SK-N-SH (cell line): ENCODE results near the gene FRYL.

ENCODE experiments used
- FOXJ3 ChIP-seq: sonication (generic); formaldehyde crosslinking; IDR thresholded peaks from 2 replicates; pipeline ENCODE4 v1.5.1; 2020; ENCODE audit warnings: mild to moderate bottlenecking, missing genetic modification reagents
- GATA2 ChIP-seq: sonication (generic); formaldehyde crosslinking; IDR thresholded peaks from 2 replicates; pipeline ENCODE4 v1.5.0; 2020; ENCODE audit warnings: mild to moderate bottlenecking, missing genetic modification reagents
- NFIC ChIP-seq: IDR thresholded peaks from 2 replicates; pipeline ENCODE4 v1.4.0; 2012; ENCODE audit warnings: borderline replicate concordance
- RAD21 ChIP-seq: IDR thresholded peaks from 2 replicates; pipeline ENCODE4 v1.6.1; 2012; ENCODE audit warnings: mild to moderate bottlenecking, low read length
- RFX5 ChIP-seq: IDR thresholded peaks from 2 replicates; pipeline ENCODE4 v1.6.1; 2012; ENCODE audit warnings: mild to moderate bottlenecking, improper control_type of control experiment, low read length
- TF ChIP-seq, protein P1 (sequence below): IDR thresholded peaks from 2 replicates; pipeline ENCODE4 v1.4.0; 2012; ENCODE audit warnings: low read depth, borderline replicate concordance
- TF ChIP-seq, protein P2 (sequence below): fragments of 200-600 bp; sonication (generic); IDR thresholded peaks from 2 replicates; pipeline ENCODE4 v1.6.1; 2017; ENCODE audit warnings: antibody characterized with exemption, mild to moderate bottlenecking, moderate library complexity
- TF ChIP-seq, protein P3 (sequence below): IDR thresholded peaks from 2 replicates; pipeline ENCODE4 v1.6.1; 2012; ENCODE audit warnings: mild to moderate bottlenecking, low read depth, low read length, moderate library complexity

DNA sequence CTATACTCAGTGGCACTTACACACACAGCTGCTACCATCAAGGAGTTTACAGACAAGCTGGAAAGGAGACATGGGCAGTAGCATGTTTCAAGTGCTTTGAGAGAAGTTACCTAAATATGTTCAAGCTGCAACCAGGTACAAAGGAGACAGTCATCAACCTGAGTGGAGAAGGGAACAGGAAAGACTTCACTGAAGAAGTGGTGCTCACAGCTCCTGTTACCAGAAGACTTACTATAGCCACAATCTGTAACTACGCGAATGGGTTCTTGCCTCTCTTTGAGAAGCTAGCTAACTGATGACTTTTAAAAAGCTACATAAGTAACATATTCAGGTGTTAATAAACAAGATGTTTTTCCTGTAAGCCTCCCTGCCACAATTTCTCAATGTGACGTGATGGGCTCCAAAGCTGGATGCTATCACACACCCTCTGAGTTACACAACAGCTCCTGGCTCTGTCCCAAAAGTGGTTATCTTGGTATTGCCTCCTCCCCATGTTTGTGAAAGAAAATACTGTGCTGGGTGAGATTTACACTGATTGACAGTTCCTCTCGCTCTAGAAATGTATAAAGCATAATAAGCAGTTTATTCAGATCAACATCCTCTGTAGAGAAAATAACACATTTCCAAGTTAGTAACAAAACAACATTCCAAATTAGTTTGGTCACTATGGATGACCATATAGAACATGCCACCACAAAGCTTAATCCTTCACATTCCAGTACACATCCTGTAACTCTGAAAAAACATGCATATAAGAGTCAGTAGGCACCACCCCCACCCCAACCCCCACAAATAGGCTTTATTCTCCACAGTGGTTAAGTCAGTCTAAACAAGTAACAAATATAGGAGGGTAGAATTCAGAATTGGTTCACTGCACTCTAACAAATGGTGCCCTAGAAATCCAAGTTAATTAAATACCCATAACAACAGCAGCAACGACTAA lies 81.8 kb downstream of the FRYL start:
- TF ChIP-seq, protein P1, sequence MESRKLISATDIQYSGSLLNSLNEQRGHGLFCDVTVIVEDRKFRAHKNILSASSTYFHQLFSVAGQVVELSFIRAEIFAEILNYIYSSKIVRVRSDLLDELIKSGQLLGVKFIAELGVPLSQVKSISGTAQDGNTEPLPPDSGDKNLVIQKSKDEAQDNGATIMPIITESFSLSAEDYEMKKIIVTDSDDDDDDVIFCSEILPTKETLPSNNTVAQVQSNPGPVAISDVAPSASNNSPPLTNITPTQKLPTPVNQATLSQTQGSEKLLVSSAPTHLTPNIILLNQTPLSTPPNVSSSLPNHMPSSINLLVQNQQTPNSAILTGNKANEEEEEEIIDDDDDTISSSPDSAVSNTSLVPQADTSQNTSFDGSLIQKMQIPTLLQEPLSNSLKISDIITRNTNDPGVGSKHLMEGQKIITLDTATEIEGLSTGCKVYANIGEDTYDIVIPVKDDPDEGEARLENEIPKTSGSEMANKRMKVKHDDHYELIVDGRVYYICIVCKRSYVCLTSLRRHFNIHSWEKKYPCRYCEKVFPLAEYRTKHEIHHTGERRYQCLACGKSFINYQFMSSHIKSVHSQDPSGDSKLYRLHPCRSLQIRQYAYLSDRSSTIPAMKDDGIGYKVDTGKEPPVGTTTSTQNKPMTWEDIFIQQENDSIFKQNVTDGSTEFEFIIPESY: no peak
- TF ChIP-seq RFX5 (no peak), RAD21 (no peak), GATA2 (CRISPR knock-in tag) (no peak), NFIC (peak; percentile 78), FOXJ3 (CRISPR knock-in tag) (no peak)
- TF ChIP-seq, protein P2, sequence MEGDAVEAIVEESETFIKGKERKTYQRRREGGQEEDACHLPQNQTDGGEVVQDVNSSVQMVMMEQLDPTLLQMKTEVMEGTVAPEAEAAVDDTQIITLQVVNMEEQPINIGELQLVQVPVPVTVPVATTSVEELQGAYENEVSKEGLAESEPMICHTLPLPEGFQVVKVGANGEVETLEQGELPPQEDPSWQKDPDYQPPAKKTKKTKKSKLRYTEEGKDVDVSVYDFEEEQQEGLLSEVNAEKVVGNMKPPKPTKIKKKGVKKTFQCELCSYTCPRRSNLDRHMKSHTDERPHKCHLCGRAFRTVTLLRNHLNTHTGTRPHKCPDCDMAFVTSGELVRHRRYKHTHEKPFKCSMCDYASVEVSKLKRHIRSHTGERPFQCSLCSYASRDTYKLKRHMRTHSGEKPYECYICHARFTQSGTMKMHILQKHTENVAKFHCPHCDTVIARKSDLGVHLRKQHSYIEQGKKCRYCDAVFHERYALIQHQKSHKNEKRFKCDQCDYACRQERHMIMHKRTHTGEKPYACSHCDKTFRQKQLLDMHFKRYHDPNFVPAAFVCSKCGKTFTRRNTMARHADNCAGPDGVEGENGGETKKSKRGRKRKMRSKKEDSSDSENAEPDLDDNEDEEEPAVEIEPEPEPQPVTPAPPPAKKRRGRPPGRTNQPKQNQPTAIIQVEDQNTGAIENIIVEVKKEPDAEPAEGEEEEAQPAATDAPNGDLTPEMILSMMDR: no peak
- TF ChIP-seq, protein P3, sequence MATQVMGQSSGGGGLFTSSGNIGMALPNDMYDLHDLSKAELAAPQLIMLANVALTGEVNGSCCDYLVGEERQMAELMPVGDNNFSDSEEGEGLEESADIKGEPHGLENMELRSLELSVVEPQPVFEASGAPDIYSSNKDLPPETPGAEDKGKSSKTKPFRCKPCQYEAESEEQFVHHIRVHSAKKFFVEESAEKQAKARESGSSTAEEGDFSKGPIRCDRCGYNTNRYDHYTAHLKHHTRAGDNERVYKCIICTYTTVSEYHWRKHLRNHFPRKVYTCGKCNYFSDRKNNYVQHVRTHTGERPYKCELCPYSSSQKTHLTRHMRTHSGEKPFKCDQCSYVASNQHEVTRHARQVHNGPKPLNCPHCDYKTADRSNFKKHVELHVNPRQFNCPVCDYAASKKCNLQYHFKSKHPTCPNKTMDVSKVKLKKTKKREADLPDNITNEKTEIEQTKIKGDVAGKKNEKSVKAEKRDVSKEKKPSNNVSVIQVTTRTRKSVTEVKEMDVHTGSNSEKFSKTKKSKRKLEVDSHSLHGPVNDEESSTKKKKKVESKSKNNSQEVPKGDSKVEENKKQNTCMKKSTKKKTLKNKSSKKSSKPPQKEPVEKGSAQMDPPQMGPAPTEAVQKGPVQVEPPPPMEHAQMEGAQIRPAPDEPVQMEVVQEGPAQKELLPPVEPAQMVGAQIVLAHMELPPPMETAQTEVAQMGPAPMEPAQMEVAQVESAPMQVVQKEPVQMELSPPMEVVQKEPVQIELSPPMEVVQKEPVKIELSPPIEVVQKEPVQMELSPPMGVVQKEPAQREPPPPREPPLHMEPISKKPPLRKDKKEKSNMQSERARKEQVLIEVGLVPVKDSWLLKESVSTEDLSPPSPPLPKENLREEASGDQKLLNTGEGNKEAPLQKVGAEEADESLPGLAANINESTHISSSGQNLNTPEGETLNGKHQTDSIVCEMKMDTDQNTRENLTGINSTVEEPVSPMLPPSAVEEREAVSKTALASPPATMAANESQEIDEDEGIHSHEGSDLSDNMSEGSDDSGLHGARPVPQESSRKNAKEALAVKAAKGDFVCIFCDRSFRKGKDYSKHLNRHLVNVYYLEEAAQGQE: no peak
